Measurements from ENCODE around the gene TRAPPC6A. TPM values are rescaled to one million over a fixed set of nuclear protein-coding genes. Genes with fewer than 3 reads are reported as not detected.

TRAPPC6A gene
- total RNA-seq, 4 donors from 2014 or later = 20.8 to 30.4 (median 23.8) TPM

DNA sequence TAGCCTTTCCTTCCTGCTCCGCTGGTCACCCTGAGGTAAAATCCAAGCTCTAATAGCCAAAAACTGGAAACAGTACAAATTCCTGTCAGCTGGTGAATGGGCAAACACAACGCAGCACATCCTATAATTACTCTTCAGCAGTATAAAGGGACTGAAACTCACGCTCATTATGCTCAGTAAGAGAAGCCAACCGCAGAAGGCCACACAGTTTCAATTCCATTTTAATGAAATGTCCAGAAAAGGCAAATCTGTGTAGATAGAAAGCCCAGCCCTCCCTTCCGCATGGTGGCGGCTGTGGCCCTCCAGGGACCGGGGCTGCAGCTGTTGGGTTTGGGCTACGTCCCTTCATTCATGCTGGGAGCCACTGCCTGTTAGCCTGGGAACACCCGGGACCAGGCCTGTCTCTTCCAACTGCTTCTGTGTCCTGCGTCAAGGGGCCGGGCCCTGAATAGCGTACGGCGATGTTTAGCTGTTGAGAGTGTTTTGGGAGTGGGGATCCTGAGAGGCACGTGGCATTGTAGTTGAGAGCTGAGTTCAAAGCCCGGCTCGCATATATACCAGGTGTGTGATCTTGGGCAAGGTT is 40.8 kb downstream of the TRAPPC6A start:
- DNase-seq (ENCODE audit: low spot score) = no peak
- ATAC-seq (ENCODE audit: low FRiP score) = no peak
- no peak for TF ChIP-seq CTCF (IDR thresholded peaks at IDR 0.05)

- no peak for TF ChIP-seq CTCF (IDR thresholded peaks at IDR 0.05)
- ATAC-seq (ENCODE audit: low FRiP score) (no peak), DNase-seq (ENCODE audit: low spot score) (no peak)
These were observed 41.4 kb downstream of the TRAPPC6A start for GRCh38 chr19:45136507-45137178.

- no peak for DNase-seq (ENCODE audit: low spot score)
- ATAC-seq (ENCODE audit: low FRiP score) = no peak
- no peak for TF ChIP-seq CTCF (IDR thresholded peaks at IDR 0.05)
These were observed 42.7 kb downstream of the TRAPPC6A start for GRCh38 chr19:45135176-45135885.

GRCh38 chr19:45133661-45134060 is 44.4 kb downstream of the TRAPPC6A start:
- DNase-seq (ENCODE audit: low spot score) (no peak), ATAC-seq (ENCODE audit: low FRiP score) (no peak)
- no peak for TF ChIP-seq CTCF (IDR thresholded peaks at IDR 0.05)

DNA sequence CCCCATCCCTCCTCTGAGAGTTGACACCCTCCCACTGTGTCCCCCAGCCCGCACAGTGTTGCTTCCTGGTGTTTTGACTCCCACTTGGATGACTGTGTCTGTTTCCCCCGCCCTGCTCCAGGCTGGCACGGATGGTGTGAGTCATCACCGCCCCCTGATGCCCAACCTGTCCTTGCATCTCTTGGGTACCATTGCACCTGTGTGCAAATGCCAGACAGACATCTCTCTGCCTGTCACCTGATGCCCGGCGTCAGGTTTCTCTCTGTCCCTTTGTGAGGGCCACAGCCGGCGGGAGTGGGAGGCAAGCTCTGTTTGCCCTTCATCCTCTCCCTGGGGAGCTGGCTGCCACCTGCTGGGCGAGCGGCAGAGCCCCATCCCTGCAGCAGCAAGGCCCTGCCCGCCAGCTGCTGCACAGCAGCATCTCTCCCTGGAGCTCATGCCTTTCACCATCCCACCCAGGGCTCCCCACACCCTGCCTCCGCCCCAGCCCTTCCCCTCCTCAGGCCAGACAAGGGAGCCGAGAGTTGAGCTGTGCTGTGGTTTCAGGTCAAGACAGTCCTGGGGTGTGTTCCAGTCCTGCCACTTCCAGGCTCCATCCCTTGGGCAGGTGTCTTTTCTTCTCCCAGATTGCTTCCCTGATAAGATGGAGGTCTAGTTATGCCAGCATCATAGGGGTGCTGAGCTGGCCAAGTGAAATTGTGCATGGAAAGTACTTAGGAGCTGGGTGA is 47.0 kb downstream of the TRAPPC6A start:
- no peak for TF ChIP-seq CTCF (IDR thresholded peaks at IDR 0.05)
- ATAC-seq (ENCODE audit: low FRiP score) = no peak

GRCh38 chr19:45130236-45130635 is 47.8 kb downstream of the TRAPPC6A start:
- DNase-seq (ENCODE audit: low spot score) (no peak), ATAC-seq (ENCODE audit: low FRiP score) (no peak)
- TF ChIP-seq CTCF (IDR thresholded peaks at IDR 0.05) = no peak

More for the DNA sequence above, 47.0 kb downstream of the TRAPPC6A start:
- no peak for DNase-seq (ENCODE audit: low spot score)

All from omental fat pad (tissue), 4 donors.